MG63 (cell line): Measurements from ENCODE around the gene VPS50. TPM values are rescaled to one million over a fixed set of nuclear protein-coding genes. Genes with fewer than 3 reads are reported as not detected.
"Not testable (repeated sequence)": the region's sequence is repeated elsewhere in the genome, so short reads cannot be mapped to it uniquely, and the experiment has no call there.

ENCODE experiments used
- DNase-seq: peaks from one replicate; pipeline ENCODE4 v3.0.0-alpha.2; 2020
- H3K27me3 ChIP-seq: fragments of 250-450 bp; sonication (Bioruptor Pico); 2 replicates; pipeline ENCODE4 v1.5.1; 2020; ENCODE audit warnings: mild to moderate bottlenecking, moderate library complexity
- H3K36me3 ChIP-seq: fragments of 250-450 bp; sonication (Bioruptor Pico); 2 replicates; pipeline ENCODE4 v1.5.1; 2020; ENCODE audit warnings: mild to moderate bottlenecking, moderate library complexity
- H3K4me3 ChIP-seq: fragments of 250-450 bp; sonication (Bioruptor Pico); 2 replicates; pipeline ENCODE4 v1.5.1; 2020; ENCODE audit warnings: mild to moderate bottlenecking, moderate library complexity
- H3K9me3 ChIP-seq: fragments of 250-450 bp; sonication (Bioruptor Pico); 2 replicates; pipeline ENCODE4 v1.5.1; 2020; ENCODE audit warnings: mild to moderate bottlenecking, moderate library complexity
- total RNA-seq: library from RNA; depleted of rRNA; stranded (reverse); fragments of >200 nt; shearing (Covaris generic); gene quantifications from 2 replicates; pipeline ENCODE4 v1.2.3, GENCODE V29; 2014; ENCODE audit warnings: low replicate concordance

The VPS50 gene
- total RNA-seq, 1 experiment from 2014 or later: 23.3 TPM

GRCh38 chr7:93364806-93365205 is 132.6 kb downstream of the VPS50 start:
- Histone ChIP-seq H3K9me3 (no peaks in the 10 kb centered on the region), H3K4me3 (no peak overlapping the region), H3K36me3 (no peaks in the 10 kb centered on the region), H3K27me3 (no peaks in the 10 kb centered on the region)
- DNase-seq: no peak

GRCh38 chr7:93365341-93365740 is 133.2 kb downstream of the VPS50 start:
- Histone ChIP-seq H3K36me3 (no peaks in the 10 kb centered on the region), H3K27me3 (no peaks in the 10 kb centered on the region), H3K4me3 (no peak overlapping the region), H3K9me3 (no peaks in the 10 kb centered on the region)
- no peak for DNase-seq

- Histone ChIP-seq H3K36me3 (no peaks in the 10 kb centered on the region), H3K9me3 (no peaks in the 10 kb centered on the region), H3K4me3 (no peak overlapping the region), H3K27me3 (no peaks in the 10 kb centered on the region)
- DNase-seq: no peak
Observed at GRCh38 chr7:93366816-93367215, 134.7 kb downstream of the VPS50 start.

- Histone ChIP-seq H3K9me3 (no peaks in the 10 kb centered on the region), H3K36me3 (no peaks in the 10 kb centered on the region)
- DNase-seq: no peak
Observed at GRCh38 chr7:93367254-93367653, 135.1 kb downstream of the VPS50 start.

GRCh38 chr7:93370937-93371336 is 138.8 kb downstream of the VPS50 start:
- not testable (repeated sequence) for H3K4me3 ChIP-seq, H3K9me3 ChIP-seq

More at GRCh38 chr7:93367254-93367653, 135.1 kb downstream of the VPS50 start:
- Histone ChIP-seq H3K27me3 (no peaks in the 10 kb centered on the region), H3K4me3 (no peak overlapping the region)

GRCh38 chr7:93373537-93373936 is 141.4 kb downstream of the VPS50 start:
- H3K36me3 ChIP-seq: no peaks in the 10 kb centered on the region
- H3K9me3 ChIP-seq: no peaks in the 10 kb centered on the region
- H3K27me3 ChIP-seq: no peaks in the 10 kb centered on the region
- H3K4me3 ChIP-seq: no peak overlapping the region
- no peak for DNase-seq

More at GRCh38 chr7:93370937-93371336, 138.8 kb downstream of the VPS50 start:
- not testable (repeated sequence) for H3K27me3 ChIP-seq, H3K36me3 ChIP-seq, DNase-seq

- no peak overlapping the region for H3K4me3 ChIP-seq
- DNase-seq: no peak
Observed at GRCh38 chr7:93374345-93374940, 142.3 kb downstream of the VPS50 start.

GRCh38 chr7:93375603-93376002 is 143.4 kb downstream of the VPS50 start:
- no peak for DNase-seq
- Histone ChIP-seq H3K27me3 (no peaks in the 10 kb centered on the region), H3K4me3 (no peak overlapping the region), H3K36me3 (no peaks in the 10 kb centered on the region), H3K9me3 (peaks cover 2% of the 10 kb centered on the region; the same call in 1 of the 2 replicates)

More at GRCh38 chr7:93374345-93374940, 142.3 kb downstream of the VPS50 start:
- H3K36me3 ChIP-seq: no peaks in the 10 kb centered on the region
- no peaks in the 10 kb centered on the region for H3K27me3 ChIP-seq
- H3K9me3 ChIP-seq: no peaks in the 10 kb centered on the region

GRCh38 chr7:93378131-93378760 is 146.1 kb downstream of the VPS50 start:
- no peaks in the 10 kb centered on the region for H3K36me3 ChIP-seq
- H3K9me3 ChIP-seq: peaks cover 2% of the 10 kb centered on the region; the same call in 1 of the 2 replicates
- no peak for DNase-seq
- no peaks in the 10 kb centered on the region for H3K27me3 ChIP-seq
- no peak overlapping the region for H3K4me3 ChIP-seq

- Histone ChIP-seq H3K27me3 (no peaks in the 10 kb centered on the region), H3K36me3 (no peaks in the 10 kb centered on the region), H3K4me3 (no peak overlapping the region), H3K9me3 (peaks cover 2% of the 10 kb centered on the region; the same call in 1 of the 2 replicates)
- no peak for DNase-seq
Observed at GRCh38 chr7:93382362-93382761, 150.2 kb downstream of the VPS50 start.

- H3K9me3 ChIP-seq: no peaks in the 10 kb centered on the region
Observed at GRCh38 chr7:93390660-93391059, 158.5 kb downstream of the VPS50 start.

GRCh38 chr7:93392984-93393383 is 160.8 kb downstream of the VPS50 start:
- DNase-seq: no peak
- Histone ChIP-seq H3K36me3 (no peaks in the 10 kb centered on the region), H3K4me3 (no peak overlapping the region)

More at GRCh38 chr7:93390660-93391059, 158.5 kb downstream of the VPS50 start:
- no peaks in the 10 kb centered on the region for H3K36me3 ChIP-seq
- DNase-seq: no peak
- no peak overlapping the region for H3K4me3 ChIP-seq
- H3K27me3 ChIP-seq: no peaks in the 10 kb centered on the region

GRCh38 chr7:93399642-93400041 is 167.5 kb downstream of the VPS50 start:
- no peaks in the 10 kb centered on the region for H3K9me3 ChIP-seq
- H3K27me3 ChIP-seq: no peaks in the 10 kb centered on the region
- H3K4me3 ChIP-seq: no peak overlapping the region
- no peaks in the 10 kb centered on the region for H3K36me3 ChIP-seq
- no peak for DNase-seq

More at GRCh38 chr7:93392984-93393383, 160.8 kb downstream of the VPS50 start:
- Histone ChIP-seq H3K27me3 (no peaks in the 10 kb centered on the region), H3K9me3 (no peaks in the 10 kb centered on the region)

- Histone ChIP-seq H3K36me3 (no peaks in the 10 kb centered on the region), H3K27me3 (no peaks in the 10 kb centered on the region), H3K9me3 (no peaks in the 10 kb centered on the region), H3K4me3 (no peak overlapping the region)
- no peak for DNase-seq
Observed at GRCh38 chr7:93402944-93403343, 170.8 kb downstream of the VPS50 start.

- Histone ChIP-seq H3K36me3 (no peaks in the 10 kb centered on the region), H3K9me3 (no peaks in the 10 kb centered on the region), H3K4me3 (no peak overlapping the region), H3K27me3 (no peaks in the 10 kb centered on the region)
- DNase-seq: no peak
Observed at GRCh38 chr7:93407239-93407638, 175.1 kb downstream of the VPS50 start.

GRCh38 chr7:93409324-93409723 is 177.2 kb downstream of the VPS50 start:
- Histone ChIP-seq H3K4me3 (no peak overlapping the region), H3K36me3 (no peaks in the 10 kb centered on the region), H3K9me3 (no peaks in the 10 kb centered on the region), H3K27me3 (no peaks in the 10 kb centered on the region)
- no peak for DNase-seq
